Right lobe of liver (tissue), 4 donors: Measurements from ENCODE around the gene TMEM218.
"Not testable (repeated sequence)": the region's sequence is repeated elsewhere in the genome, so short reads cannot be mapped to it uniquely, and the experiment has no call there.

Experiments used
- POLR2A ChIP-seq: fragments of 450-650 bp; IDR thresholded peaks from one replicate; pipeline ENCODE4 v1.6.1; 2017; ENCODE audit warnings: antibody characterized with exemption, mild to moderate bottlenecking
- TF ChIP-seq, protein P1 (sequence below), 4 donors: fragments of 200-600 bp in 3 of 4; fragments of 450-650 bp in 1 of 4; IDR thresholded peaks; one replicate each; pipeline versions ENCODE4 v1.5.1 to v1.8.0; 2016 to 2022; ENCODE audit warnings: antibody characterized with exemption in 4 of 4, mild to moderate bottlenecking in 2 of 4
- donor health status: DM: no; HTN: no; CAD: no.
- donor health status: DM: no; HTN: no; CAD: no.
- donor health status: DM: no; HTN: yes; CAD: no.

GRCh38 chr11:125090151-125090550 is 21.3 kb downstream of the TMEM218 start:
- TF ChIP-seq, protein P1, sequence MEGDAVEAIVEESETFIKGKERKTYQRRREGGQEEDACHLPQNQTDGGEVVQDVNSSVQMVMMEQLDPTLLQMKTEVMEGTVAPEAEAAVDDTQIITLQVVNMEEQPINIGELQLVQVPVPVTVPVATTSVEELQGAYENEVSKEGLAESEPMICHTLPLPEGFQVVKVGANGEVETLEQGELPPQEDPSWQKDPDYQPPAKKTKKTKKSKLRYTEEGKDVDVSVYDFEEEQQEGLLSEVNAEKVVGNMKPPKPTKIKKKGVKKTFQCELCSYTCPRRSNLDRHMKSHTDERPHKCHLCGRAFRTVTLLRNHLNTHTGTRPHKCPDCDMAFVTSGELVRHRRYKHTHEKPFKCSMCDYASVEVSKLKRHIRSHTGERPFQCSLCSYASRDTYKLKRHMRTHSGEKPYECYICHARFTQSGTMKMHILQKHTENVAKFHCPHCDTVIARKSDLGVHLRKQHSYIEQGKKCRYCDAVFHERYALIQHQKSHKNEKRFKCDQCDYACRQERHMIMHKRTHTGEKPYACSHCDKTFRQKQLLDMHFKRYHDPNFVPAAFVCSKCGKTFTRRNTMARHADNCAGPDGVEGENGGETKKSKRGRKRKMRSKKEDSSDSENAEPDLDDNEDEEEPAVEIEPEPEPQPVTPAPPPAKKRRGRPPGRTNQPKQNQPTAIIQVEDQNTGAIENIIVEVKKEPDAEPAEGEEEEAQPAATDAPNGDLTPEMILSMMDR (IDR thresholded peaks at IDR 0.05), result not testable (repeated sequence)
- TF ChIP-seq POLR2A, result not testable (repeated sequence)
